Measurements from ENCODE around the gene KCNJ10.
"Not testable (repeated sequence)": the region's sequence is repeated elsewhere in the genome, so short reads cannot be mapped to it uniquely, and the experiment has no call there.

KCNJ10 gene

DNA sequence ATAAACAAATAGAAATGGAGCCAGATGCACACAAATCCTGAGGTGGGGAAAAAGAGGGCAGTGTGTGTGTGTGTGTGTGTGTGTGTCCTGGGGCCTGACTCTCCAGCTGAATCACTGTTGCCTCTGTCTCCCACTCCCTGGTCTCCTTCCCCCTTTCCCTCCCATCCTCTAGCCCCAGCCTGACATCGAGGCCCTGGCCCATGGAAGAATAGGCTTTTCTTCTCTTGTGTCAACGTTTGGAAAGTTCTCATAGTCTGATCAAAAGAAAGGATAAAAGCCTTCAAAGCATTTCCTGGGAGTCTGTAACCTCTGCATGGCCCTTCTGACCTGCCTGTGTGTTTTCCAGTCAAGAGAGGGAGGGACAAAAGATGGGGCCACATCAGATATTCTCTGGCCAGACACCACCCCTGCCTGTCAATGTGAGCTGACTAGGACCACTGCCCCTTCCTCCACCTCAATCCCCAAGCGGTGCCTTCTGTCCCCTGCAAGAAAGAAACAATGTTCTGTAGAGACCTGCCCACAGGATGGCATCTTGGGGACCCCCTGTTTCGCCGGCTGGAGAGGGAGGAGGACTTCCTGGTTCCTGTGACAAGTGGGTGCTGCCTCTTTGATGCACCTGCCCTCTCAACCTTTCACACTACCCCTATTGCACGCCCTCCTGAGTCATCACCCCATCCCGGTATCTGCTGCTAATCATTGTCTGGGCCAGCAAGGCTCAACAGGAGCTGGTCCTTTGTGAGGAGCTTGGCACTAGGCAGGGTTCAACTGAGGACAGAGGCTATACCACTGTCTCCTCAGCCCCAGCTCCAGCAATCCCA is 16.2 kb downstream of the KCNJ10 start:
- no peak for DNase-seq (ENCODE audit: low spot score)
- TF ChIP-seq, protein P1, sequence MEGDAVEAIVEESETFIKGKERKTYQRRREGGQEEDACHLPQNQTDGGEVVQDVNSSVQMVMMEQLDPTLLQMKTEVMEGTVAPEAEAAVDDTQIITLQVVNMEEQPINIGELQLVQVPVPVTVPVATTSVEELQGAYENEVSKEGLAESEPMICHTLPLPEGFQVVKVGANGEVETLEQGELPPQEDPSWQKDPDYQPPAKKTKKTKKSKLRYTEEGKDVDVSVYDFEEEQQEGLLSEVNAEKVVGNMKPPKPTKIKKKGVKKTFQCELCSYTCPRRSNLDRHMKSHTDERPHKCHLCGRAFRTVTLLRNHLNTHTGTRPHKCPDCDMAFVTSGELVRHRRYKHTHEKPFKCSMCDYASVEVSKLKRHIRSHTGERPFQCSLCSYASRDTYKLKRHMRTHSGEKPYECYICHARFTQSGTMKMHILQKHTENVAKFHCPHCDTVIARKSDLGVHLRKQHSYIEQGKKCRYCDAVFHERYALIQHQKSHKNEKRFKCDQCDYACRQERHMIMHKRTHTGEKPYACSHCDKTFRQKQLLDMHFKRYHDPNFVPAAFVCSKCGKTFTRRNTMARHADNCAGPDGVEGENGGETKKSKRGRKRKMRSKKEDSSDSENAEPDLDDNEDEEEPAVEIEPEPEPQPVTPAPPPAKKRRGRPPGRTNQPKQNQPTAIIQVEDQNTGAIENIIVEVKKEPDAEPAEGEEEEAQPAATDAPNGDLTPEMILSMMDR (IDR thresholded peaks at IDR 0.05; ENCODE audit: borderline replicate concordance, control extremely low read depth, extremely low read depth, insufficient read depth, missing control alignments), result no peak
- in situ Hi-C loops (cut with MboI; ENCODE audit: low sequenced_read_pairs, unreplicated experiment), result no loop called here

DNA sequence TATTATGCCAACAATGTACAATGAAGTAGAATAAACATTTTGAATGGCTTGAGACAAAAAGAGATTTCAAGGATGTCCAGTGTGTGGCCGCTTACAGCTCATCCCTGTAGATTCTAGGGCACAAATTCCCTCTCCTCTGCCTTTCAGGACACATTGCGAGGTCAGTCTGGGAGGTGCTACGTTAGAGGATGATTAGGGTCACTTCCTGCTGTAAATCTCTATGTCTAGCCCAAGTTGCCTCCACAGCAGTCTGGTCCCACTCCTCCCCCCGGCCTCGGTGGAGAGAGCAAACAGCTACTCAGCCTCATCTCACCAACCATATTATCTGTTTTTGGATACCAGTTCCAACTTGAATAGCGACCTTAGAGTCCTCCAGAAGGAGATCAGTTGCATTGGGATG is 17.0 kb downstream of the KCNJ10 start:
- TF ChIP-seq, protein P1 (IDR thresholded peaks at IDR 0.05; ENCODE audit: borderline replicate concordance, control extremely low read depth, extremely low read depth, insufficient read depth, missing control alignments), result no peak
- in situ Hi-C loops (cut with MboI; ENCODE audit: low sequenced_read_pairs, unreplicated experiment), result no loop called here
- no peak for DNase-seq (ENCODE audit: low spot score)

DNA sequence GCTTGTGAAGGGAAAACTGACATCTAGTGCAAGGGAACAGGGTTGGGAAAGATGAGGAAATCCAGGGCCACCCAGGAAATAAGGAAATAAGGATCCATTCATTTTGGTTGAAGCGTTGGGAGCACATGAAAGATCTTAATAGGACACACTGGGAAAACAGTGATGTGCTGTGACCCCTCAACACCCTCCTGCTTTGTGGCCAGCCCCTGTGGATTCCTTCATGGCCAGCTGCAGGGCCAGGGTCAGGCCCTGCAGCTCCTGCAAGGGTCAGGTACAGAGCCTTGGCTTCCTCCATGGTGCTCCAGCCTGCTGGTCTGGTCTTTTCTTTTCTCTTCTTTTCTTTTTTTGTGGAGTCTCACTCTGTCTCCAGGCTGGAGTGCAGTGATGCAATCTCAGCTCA is 19.3 kb downstream of the KCNJ10 start:
- in situ Hi-C loops (cut with MboI; ENCODE audit: low sequenced_read_pairs, unreplicated experiment), result no loop called here
- DNase-seq (ENCODE audit: low spot score), result no peak
- TF ChIP-seq, protein P1 (IDR thresholded peaks at IDR 0.05; ENCODE audit: borderline replicate concordance, control extremely low read depth, extremely low read depth, insufficient read depth, missing control alignments), result no peak

DNA sequence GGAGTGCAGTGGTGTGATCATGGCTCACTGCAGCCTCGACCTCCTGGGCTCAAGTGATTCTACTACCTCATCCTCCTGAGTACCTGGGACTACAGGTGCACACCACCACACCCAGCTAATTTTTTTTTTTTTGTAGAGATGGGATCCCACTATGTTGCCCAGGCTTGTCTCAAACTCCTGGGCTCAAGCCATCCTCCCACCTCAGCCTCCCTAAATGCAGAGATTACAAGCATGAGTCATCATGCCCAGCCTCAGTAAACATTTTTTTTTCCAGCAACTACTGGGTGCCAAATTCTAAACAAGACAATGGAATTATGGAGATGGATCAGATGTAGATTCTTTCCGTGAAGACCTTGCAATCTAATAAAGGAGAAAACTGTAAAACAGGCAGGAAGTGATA is 19.8 kb downstream of the KCNJ10 start:
- in situ Hi-C loops (cut with MboI; ENCODE audit: low sequenced_read_pairs, unreplicated experiment); DNase-seq (ENCODE audit: low spot score): not testable (repeated sequence)

DNA sequence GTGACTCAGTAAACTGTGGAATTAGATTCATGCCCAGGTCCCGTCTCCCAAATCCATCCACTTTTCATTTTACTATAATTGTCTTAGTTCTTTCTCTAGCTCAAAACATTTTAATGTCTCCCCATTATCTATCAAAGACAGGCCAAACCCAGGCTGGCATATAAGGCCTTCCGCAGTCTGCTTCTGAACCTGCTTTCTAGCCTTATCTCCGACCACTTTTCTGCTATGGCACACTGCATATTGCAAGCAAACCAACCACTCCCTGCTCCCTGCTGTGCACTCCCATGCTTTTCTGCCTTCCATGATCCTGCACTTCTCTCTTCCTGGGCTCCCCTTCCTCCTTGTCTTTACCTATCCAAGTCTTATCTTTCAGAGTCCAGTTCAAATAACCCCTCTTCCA is 20.9 kb downstream of the KCNJ10 start:
- TF ChIP-seq, protein P1 (IDR thresholded peaks at IDR 0.05; ENCODE audit: borderline replicate concordance, control extremely low read depth, extremely low read depth, insufficient read depth, missing control alignments), result no peak
- in situ Hi-C loops (cut with MboI; ENCODE audit: low sequenced_read_pairs, unreplicated experiment), result no loop called here
- DNase-seq (ENCODE audit: low spot score), result no peak

DNA sequence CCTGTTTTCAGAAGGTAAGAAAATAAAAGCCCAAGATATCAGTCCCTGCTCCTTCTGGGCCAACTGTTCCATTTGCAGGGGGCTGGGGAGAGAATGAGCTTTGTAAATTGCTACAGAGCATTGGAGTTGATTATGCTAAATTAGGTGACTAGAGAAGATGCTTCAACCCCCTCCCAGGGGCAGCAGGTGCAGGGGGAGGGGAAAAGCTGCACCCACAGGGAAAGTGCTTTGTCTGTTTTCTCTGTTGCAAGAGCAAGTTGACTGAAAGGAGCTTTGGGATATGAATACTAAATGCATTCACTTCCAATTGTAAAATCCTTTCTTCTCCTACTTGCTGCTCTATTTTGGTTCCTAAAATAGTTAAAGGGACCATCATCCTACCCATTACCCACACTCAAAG is 21.6 kb downstream of the KCNJ10 start:
- in situ Hi-C loops (cut with MboI; ENCODE audit: low sequenced_read_pairs, unreplicated experiment), result no loop called here
- TF ChIP-seq, protein P1 (IDR thresholded peaks at IDR 0.05; ENCODE audit: borderline replicate concordance, control extremely low read depth, extremely low read depth, insufficient read depth, missing control alignments), result no peak
- no peak for DNase-seq (ENCODE audit: low spot score)

DNA sequence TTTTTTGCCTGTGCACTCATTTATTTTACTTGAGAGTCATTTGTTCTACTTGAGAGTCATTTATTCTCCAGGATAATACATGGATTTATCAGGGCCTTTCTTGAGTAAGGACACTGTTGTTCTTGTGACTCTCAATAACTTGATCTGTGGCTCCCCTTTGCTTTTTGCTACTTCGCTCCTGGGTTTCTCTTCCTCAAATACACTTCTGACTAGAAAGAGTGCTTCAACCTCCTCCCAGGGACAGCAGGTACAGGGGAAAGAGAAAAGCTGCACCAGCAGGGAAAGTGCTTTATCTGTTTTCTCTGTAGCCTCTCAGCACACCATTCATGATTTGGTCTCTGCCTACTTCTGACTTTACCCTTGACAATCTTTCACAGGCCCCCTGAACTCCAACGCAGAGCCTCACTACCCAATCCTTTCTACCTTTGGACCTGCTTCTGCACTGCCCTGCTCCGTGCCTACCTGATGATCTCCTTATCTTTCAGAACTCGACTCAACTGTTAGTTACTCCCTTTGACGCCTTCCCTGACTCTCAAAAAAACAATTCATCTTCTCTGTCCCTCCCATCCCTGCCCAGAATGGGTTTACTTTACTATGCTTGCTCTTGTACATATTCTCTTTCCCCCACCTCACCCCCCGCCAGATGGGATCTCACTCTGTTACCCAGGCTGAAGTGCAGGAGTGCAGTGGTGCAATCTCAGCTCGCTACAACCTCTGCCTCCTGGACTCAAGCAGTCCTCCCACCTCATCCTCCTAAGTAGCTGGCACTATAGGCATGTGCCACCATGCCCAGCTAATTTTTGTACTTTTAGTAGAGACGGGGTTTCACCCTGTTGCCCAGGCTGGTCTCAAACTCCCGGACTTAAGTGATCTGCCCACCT is 22.6 kb downstream of the KCNJ10 start:
- in situ Hi-C loops (cut with MboI; ENCODE audit: low sequenced_read_pairs, unreplicated experiment), result no loop called here
- TF ChIP-seq, protein P1 (IDR thresholded peaks at IDR 0.05; ENCODE audit: borderline replicate concordance, control extremely low read depth, extremely low read depth, insufficient read depth, missing control alignments), result no peak

More for the DNA sequence above, 22.6 kb downstream of the KCNJ10 start:
- DNase-seq (ENCODE audit: low spot score), result no peak
